HG03066 (cell line): ENCODE results near the gene TNFRSF18.
"Not testable (repeated sequence)": the region's sequence is repeated elsewhere in the genome, so short reads cannot be mapped to it uniquely, and the experiment has no call there.

Experiments
- ATAC-seq: cut with Tn5 transposase; IDR thresholded peaks from one replicate; pipeline ENCODE4 v1.9.1; 2021; ENCODE audit warnings: low read depth; ENCODE audit not compliant: unreplicated experiment

The TNFRSF18 gene, protein sequence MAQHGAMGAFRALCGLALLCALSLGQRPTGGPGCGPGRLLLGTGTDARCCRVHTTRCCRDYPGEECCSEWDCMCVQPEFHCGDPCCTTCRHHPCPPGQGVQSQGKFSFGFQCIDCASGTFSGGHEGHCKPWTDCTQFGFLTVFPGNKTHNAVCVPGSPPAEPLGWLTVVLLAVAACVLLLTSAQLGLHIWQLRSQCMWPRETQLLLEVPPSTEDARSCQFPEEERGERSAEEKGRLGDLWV

DNA sequence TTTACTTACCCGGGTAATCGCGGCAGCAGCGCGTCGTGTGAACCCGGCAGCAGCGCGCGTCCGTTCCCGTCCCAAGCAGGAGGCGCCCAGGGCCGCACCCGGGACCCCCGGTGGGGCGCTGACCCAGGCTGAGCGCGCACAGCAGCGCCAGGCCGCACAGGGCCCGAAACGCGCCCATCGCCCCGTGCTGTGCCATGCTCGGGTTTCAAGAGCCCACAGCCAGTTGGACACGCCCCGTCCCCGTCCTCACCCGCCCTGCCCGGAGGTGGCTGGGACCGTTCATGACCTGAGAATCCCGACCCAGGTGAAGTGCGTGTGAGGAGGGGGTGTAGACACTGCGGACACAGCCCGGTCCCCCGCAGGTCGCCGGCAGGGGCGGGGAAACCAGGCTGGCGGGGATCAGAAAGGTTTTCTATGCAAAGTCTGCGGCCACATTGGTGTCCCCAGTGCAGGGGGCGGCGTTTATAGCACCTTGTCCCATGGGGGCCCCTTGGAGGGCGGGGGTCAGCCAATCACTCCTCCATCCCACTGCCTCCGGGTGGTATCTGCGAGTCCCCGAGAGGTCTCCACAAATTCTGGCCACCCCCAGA lies at the start of gene TNFRSF18:
TSS of gene TNFRSF18 (minus strand) at position 217 of the 590 bp plus-strand sequence. CDS start at position 196, 21 bp downstream.
- no peak for ATAC-seq

- ATAC-seq, result no peak
These were observed 49.2 kb upstream of the TNFRSF18 start for GRCh38 chr1:1255611-1256010.

DNA sequence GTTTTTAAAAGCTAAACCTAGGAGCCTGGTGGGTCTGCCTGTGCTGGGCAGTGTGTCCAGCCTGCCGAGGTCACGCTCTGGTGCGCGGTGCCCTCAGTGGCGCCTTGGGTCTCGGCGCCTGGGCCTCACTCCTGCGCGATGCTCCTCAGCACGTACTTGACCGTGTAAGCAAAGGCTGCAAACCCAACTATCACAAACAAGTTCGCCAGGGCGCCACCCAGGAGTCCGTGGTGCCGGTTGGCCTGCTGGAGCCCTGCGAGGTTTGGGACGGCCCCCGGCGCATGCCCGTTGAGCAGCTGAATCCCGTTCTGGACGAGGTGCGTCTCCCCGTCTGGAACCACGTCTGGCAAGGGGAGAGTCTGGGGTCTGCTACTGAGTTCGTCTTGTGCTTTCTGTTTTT lies 48.7 kb upstream of the TNFRSF18 start:
- no peak for ATAC-seq

DNA sequence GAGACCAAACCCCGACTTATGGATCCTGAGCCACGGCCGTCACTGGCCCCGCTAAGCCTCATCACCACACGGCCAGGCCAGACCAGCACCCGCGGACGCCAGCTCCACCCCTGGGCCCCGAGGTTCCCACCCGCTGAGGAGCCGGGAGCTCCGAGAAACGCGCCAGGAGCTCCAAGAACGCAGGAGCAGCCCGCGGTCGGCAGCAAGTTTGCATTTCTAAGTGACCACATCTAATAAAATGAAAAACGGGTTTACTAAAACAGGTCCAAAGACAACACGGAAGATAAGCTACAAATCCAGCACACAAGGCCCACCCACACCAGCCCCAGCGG lies 48.2 kb upstream of the TNFRSF18 start:
- no peak for ATAC-seq

GRCh38 chr1:1253972-1254666 lies 47.7 kb upstream of the TNFRSF18 start:
- ATAC-seq, result no peak

- ATAC-seq, result no peak
These were observed 46.9 kb upstream of the TNFRSF18 start for GRCh38 chr1:1253314-1253713.

DNA sequence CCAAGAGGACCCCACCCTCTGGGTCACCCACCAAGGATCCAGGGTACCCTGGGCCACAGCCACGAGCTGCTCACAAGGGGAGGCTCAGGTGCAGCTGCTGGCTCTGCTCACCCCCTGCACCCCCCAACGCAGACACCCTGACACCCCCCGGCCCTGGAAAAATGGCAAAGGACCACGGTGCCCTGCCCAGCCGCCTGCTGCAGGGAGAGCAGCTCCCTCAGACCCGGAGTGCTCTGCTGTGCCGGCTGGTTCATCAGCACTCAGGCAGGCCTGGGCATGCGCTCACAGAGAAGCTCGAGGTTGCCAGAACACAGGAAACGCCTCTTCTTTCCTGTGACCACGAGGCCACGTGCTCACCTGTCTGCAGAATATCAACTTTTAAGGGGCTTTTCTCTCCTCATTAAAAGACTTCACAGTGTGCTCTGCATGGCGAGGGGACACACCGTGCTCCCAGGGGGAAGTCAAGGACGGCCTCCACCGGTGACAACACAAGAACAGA lies 44.4 kb upstream of the TNFRSF18 start:
- ATAC-seq, result no peak

DNA sequence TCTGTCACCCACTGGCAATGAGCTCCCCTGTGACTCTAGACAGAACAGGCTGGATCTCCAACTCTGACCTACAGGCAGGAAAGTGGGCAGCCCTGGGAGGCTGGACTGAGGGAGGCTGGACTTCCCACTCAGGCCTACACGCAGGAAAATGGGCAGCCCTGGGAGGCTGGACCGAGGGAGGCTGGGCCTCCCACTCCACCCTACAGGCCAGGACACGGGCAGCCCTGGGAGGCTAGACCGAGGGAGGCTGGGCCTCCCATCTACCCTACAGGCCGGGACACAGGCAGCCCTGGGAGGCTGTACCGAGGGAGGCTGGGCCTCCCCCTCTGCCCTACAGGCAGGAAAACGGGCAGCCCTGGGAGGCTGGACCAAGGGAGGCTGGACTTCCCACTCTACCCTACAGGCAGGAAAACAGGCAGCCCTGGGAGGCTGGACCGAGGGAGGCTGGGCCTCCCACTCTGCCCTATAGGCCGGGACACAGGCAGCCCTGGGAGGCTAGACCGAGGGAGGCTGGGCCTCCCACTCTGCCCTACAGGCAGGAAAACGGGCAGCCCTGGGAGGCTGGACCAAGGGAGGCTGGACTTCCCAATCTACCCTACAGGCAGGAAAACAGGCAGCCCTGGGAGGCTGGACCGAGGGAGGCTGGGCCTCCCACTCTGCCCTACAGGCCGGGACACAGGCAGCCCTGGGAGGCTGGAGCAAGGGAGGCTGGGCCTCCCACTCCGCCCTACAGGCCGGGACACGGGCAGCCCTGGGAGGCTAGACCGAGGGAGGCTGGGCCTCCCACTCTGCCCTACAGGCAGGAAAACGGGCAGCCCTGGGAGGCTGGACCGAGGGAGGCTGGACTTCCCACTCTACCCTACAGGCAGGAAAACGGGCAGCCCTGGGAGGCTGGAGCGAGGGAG lies 41.9 kb upstream of the TNFRSF18 start:
- not testable (repeated sequence) for ATAC-seq

- ATAC-seq, result no peak
These were observed 41.0 kb upstream of the TNFRSF18 start for GRCh38 chr1:1247341-1247913.

DNA sequence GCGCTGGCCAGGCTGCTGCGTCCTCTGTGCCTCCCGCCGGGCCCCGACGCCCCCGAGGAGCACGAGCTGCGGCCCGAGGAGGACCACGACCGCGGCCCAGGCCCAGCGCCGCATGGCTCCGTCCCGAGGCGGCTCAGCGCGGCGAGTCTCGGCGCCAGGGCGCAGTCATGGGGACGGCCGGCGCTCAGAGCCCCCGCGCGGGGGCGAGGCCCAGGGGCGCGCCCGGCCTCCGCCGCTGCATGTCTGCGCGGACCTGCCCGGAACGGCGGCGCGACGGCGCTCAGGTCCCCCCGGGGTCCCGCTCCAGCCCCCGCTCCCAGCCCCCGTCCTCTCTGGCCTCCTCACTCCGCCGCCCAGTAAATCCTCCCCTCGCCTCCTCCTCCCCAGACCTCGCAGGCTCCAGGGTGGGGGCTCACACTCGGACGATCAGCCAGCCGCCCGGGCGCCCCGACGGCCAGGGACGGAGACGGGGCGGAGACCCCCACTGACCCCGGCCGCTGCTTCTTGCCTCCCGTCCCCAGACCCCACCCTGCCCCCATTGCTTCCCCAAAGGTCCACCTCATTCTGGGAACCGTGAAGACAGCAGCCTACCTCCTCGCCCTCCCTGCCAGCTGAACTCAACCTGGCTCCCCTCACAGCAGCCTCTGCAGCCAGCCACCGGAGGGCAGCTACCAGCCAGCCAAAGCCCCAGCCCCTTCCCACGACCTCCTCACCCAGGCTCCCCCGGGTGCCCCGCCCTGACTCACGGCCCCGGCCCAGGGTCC lies 40.4 kb upstream of the TNFRSF18 start, which contains the start of gene C1QTNF12:
TSS of gene C1QTNF12 (minus strand) at position 146 of the 764 bp plus-strand sequence. CDS start at position 114, 32 bp downstream.
- ATAC-seq, result no peak

DNA sequence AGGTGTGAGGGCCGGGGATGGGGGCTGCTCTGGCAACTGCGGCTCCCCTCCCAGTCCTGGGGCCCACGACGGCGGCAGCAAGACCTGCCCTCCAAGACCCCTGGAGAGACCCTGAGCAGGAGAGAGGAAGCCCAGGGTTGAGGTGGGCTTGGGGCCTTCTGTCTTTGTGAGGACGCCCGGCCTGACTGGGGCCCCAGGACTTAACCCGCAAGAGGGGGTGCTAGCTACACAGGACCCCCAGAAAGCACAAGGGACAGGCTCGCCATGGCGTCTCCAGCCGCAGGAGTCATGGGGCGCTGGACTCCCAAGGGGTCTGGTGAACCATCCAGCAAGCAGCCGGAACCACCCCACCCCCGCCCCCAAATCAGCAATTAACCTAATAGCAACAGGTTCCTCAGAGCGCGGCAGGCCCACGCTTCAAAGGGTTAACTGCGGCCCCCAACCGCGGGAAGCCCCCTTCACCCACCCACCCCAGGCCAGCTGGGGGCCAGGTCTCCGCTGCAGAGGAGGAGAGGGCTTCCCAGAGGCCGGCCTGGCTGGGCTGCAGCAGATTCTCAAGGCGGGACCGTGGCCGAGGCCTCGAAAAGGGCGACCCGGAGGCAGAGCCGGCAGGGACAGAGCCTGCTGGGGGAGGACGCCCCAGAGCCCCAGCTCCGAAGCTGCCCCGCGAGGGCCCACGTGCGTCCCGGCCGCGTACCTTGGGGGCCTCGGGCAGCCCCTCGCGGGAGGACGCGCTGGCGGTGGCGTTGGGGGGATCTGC lies 39.6 kb upstream of the TNFRSF18 start:
- ATAC-seq, result no peak

DNA sequence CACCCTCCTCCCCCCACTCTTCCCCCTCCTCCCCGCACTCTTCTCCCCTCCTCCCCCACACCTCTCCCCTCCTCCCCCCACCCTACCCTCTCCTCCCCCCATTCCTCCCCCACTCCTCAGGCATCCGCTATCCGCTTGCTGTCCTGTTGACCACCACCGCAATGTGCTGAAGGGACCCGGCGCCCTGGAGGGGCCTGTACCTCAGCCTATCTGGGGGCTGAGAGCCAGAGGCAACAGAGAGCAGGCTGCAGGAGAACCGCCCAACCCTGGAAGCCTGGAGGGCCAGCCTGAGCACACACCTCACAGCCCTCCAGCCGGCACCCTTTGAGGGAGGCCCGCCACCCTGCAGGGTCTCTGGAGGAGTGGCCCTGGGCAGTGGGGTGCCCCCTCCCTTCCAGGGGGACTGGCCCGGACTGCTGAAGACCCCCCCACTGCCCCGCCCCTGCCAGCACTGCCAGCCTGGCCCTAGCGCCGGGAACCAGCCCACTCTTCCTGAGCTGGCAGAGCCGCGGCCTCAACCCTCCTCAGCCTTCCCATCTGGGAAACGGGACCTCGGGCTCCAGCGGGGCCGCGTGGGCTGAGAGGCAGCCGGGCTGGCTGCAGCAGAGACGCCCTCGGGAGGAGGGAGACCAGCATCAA lies 38.9 kb upstream of the TNFRSF18 start:
- no peak for ATAC-seq

DNA sequence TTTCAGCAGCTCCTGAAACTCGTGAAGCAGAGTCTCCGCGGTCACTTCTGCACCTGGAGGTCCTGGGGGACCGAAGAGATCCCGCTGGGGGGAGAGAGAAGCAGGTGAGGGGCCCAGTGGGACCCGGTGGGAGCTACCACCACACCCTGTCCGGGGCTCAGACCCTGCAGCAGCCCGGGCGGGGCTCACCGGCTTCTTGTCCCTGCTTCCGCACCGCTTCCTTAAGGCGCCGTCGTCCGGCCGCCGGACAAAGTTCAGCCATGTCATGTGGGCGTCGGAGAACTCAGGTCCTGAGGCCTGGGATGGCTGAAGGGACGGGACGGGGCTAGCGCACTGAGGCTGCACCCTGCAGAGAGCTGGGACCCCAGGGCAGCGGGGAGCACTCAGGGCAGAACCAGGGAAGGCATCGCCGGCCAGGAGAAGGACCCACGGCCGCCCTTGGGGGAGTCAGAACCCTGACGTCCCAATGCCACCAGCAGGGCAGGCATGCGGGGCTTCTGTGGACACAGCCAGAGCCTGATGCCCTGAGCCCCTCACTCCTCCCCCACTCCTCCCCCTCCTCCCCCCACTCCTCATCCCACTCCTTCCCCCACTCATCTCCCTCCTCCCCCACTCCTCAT lies 37.9 kb upstream of the TNFRSF18 start:
- no peak for ATAC-seq

- no peak for ATAC-seq
These were observed 37.4 kb upstream of the TNFRSF18 start for GRCh38 chr1:1243807-1244191.

GRCh38 chr1:1243266-1243660 lies 36.9 kb upstream of the TNFRSF18 start:
- no peak for ATAC-seq

GRCh38 chr1:1242461-1243265 lies 36.3 kb upstream of the TNFRSF18 start:
- no peak for ATAC-seq

- ATAC-seq, result no peak
These were observed 35.3 kb upstream of the TNFRSF18 start for GRCh38 chr1:1241588-1242219.
